ENCODE data around the gene PDE11A.

GRCh38 chr2:177765698-177766097 lies 306.9 kb downstream of the PDE11A start:
- TF ChIP-seq, protein P1, sequence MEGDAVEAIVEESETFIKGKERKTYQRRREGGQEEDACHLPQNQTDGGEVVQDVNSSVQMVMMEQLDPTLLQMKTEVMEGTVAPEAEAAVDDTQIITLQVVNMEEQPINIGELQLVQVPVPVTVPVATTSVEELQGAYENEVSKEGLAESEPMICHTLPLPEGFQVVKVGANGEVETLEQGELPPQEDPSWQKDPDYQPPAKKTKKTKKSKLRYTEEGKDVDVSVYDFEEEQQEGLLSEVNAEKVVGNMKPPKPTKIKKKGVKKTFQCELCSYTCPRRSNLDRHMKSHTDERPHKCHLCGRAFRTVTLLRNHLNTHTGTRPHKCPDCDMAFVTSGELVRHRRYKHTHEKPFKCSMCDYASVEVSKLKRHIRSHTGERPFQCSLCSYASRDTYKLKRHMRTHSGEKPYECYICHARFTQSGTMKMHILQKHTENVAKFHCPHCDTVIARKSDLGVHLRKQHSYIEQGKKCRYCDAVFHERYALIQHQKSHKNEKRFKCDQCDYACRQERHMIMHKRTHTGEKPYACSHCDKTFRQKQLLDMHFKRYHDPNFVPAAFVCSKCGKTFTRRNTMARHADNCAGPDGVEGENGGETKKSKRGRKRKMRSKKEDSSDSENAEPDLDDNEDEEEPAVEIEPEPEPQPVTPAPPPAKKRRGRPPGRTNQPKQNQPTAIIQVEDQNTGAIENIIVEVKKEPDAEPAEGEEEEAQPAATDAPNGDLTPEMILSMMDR (IDR thresholded peaks at IDR 0.05) = no peak
- TF ChIP-seq POLR2A (IDR thresholded peaks at IDR 0.05) = no peak

Data from adrenal gland (tissue), 5 donors.